NOMO-1 treated with dmso at 0.1 percent for 144 hours (cell line): ENCODE data around the gene ZNF597.

ENCODE experiments used
- DNase-seq: peaks from one replicate; lab custom pipeline; 2025; ENCODE audit not compliant: unreplicated experiment; lab: John Stamatoyannopoulos, UW

The ZNF597 gene

GRCh38 chr16:3443108-3444031 is at the start of gene ZNF597, which contains the start of gene NAA60:
Gene ZNF597 (minus strand): TSS chr16:3443504. CDS start chr16:3443153, 351 bp downstream.
Gene NAA60 (plus strand): TSS chr16:3443680. CDS start chr16:3476228, 32,548 bp downstream.
- peak; percentile 71 for DNase-seq

DNA sequence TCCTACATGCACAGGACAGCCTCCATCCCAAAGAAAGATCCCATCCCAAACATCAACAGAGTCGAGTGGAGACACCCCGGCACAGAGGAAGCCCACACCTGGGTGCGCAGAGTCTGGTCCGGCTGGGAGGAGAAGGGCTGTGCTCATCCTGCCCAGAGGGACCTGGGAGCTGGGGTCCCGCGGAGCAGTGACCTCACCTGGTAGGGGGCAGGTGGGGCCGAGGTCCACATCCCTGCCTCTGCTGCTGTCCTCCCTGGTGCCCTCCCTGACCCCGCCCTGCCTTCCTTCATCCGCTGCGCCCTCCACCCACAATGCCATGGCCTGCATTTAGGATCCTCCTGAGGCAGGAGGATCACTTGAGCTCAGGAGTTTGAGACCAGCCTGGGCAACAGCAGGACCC is 49.1 kb upstream of the ZNF597 start:
- DNase-seq = no peak

DNA sequence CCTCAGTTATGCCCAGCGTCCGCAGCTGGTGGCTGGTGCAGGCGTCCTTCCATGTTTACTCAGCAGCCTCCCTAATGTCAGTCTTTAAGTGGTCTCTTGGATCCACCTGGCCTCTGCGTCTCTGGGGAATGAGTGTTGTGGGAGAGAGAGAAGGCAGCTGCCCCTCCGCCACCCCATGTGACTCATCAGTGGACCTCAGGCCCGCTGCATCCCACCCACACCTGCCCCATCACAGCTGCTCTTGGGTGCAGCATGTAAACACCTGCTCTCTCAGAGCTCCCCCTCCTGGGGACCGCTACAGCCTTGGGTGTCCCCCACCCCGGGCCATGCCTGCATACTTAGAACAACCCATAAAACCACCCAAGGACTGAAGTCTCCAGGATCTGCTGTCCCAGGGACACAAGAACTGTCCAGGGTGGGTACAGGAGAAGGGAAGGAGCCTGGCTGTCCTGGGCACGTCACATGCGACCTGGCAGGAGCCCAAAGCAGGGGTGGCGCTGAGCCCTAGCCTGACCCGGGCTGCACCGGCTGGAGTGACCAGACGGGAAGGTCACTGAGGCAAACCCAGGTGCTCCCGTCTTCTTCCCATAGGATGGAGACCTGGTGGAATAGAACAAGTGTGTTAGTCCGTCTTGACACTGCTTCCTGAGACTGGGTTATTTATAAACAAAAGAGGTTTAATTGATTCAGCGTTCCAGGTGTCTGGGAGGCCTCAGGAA is 47.8 kb upstream of the ZNF597 start:
- DNase-seq = no peak

- DNase-seq = no peak
Measured at GRCh38 chr16:3488801-3489200, 45.5 kb upstream of the ZNF597 start.

DNA sequence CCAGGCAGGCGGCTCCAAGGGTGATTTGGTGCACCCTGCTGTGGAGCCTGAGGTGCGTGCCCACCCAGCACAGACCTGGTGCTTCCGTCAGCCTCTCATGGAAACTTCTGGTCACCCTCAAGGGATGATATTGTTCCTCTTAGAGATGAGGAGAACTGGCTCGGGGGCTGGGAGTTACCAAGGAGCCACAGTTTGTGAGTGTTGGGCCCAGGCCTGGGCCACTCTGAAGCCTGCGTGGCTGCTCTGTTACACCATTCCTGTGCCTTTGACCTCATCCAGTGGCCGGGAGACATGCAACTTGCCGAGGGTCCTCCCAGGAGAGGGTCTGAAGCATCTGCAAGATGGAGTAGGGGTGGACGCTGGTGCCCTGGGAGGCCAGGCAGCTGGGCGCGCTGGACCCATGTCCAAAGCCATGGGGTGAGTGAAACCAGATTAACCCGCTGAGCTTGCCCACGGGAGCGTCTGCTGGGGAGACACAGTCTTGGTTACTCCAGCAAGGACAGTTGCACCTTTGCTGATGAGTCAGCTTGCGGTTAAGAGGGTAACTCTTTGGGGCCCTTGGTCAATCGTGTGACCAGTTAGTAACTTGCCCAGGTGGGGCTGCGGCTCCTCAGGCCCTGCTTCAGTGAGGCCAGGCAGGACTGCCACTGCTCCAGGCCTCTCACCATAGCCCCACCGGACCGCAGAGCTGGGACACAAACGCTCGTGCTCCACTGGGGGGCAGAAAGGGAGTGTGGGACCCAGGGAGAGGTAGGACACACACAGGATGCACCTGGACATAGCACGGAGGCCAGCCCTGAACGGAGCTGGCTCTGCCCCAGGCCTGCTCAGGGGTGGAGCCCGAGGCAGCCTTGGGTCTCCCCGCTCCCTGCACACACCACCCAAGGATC is 44.5 kb upstream of the ZNF597 start:
- no peak for DNase-seq

- no peak for DNase-seq
Measured at GRCh38 chr16:3486506-3487215, 43.4 kb upstream of the ZNF597 start.

DNA sequence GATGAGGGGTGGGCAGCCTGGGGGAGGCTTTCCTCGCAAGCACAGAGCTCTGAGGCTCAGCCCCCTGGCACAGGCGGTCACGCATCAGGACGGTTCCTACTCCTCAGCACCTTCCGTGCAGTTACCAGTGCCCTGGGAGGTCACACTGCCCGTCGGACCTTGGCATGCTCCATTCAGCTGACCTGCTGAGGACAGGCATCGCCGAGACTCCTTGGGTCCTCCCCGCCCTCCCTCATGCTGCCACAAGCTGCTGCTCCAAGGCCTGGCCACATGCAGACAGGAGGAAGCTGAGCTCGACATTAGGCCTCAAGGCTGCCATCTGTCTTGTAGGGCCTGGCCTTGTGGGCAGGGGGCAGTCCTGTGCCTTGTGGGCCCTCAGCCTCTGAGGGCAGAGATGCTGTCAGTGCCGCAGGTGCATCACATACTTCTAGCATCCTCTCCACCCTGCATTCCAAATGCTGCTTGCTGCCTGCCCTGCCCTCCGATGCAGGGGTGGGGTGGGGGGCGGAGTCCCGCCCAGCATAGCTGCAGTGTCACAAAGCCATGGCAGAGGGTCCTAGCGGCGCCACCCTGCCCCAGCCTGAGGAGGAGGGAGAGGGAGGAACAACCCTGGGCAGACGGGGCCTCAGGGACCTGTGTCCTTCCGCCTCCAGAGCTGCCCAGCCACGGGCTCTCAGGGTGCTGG is 42.7 kb upstream of the ZNF597 start:
- DNase-seq = no peak

- DNase-seq = no peak
Measured at GRCh38 chr16:3485097-3485745, 41.9 kb upstream of the ZNF597 start.

GRCh38 chr16:3484318-3485096 is 41.2 kb upstream of the ZNF597 start:
- no peak for DNase-seq

DNA sequence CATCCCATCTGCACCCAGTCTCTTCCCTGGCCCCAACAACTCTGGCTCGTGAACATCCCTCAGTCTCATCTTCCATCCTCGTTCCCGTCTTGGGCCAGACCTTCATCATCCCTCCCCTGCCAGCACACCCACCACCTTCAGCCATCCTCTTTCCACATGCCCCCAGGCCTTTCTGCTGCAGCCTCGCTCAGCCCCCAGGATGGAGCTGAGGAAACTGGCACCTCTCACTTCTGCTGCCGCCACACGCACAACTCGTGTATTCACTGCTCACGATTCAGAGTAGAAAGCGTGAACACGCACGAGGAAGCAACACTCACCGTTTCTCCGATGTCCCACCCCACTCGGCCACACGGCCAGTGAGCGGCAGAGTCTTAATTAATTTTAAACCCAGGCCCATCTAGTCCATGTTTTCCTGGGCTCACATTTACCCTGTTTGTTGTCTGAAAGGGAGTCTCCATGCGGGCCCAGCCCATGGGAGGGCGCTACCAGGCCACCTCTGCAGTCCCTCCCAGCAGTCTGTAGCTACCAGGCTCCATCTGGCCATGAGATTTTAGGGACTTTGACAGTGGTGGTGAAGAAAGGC is 39.4 kb upstream of the ZNF597 start:
- DNase-seq = no peak

- no peak for DNase-seq
Measured at GRCh38 chr16:3481696-3482658, 38.7 kb upstream of the ZNF597 start.

- no peak for DNase-seq
Measured at GRCh38 chr16:3480901-3481695, 37.8 kb upstream of the ZNF597 start.

DNA sequence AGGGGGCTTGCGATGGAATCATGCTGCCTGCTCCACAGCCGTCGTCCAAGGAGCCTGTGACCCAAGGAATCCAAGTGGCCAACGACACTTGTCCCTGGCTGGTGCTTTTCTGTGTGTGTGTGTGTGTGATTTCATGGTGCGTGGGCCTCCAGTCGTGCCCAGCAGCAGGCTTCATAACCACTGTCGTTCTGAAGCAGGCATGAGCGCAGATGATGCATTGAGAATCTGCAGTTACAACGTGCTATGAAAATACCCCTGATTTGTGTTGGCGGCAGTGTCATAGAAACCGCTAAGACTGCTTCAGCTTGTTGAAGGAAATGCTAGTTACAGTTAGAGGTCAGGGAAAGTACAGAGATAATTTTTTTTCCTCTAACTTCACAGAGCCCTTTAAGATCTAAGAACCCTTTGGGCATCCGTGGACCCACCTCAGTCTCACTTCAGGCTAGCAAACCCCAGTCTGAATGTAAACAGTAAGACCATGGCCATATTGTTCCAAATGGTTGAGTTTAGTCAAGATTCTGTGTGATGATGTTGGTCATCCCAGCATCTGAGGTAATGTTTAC is 36.4 kb upstream of the ZNF597 start:
- DNase-seq = no peak

DNA sequence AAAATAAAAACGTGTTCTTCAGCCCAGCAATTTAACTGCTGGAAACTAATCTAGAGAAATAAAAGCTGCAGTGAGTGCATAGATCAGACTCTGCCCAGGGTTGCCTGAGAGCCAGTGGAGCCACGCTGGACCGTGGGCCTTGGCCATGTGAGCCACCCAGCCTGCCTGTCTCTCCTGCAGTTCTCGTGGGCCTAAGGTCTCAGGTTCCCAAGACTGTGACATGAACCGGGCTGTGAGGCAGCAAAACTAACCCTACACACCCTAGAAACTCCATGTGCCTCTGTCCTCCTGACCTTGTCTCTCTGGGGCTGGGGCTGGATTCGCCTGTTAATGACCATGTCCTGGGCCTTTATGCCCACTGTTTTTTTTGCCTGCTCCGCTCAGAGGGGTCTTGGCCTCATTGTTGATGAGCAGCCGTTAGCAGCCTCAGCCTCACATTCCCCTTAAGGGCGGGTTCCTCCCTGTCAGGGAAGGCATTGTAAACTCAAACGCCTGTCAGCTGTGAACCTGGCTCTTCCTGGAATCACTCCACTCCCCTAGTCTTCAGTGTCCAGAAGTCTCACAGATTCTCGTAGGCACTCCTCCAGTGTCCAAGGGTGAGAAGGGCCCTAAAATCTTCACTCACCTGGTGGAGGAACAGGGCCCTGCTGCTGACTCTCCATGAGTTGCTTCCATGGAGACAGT is 35.1 kb upstream of the ZNF597 start:
- DNase-seq = no peak

DNA sequence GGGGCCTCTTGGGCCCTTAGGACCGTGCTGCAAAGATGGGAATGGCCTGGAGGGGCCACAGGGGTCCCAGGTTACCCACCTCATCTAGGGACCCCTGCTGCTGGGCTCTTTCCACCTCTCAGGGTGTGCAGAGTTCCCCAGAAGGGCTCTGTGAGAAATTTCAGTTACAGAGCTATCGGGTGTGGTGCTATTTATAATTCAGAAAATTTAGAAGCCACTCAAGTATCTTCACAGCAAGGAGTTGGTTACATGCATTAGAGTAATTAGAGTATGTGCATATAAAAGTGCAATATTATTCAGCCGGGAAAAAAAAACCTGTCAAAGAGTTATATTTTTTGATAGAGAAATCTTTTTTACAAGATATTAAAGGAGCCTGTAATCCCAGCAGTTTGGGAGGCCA is 33.1 kb upstream of the ZNF597 start:
- DNase-seq = no peak
